GM21381 (cell line): ENCODE measurements around the gene SYT1.
A peak's percentile ranks its signal among the peaks of the same experiment; 100 is the strongest.

ENCODE experiments used
- ATAC-seq: cut with Tn5 transposase; IDR thresholded peaks from one replicate; pipeline ENCODE4 v1.9.1; 2021; ENCODE audit warnings: mild to moderate bottlenecking, moderate library complexity; ENCODE audit not compliant: unreplicated experiment

Gene SYT1

GRCh38 chr12:79053394-79053793, 188.8 kb downstream of the SYT1 start:
- no peak for ATAC-seq

GRCh38 chr12:79055926-79056674, 191.5 kb downstream of the SYT1 start:
- ATAC-seq = peak; percentile 38

- no peak for ATAC-seq
Observed at GRCh38 chr12:79056775-79057174, 192.2 kb downstream of the SYT1 start.

GRCh38 chr12:79057540-79057939, 193.0 kb downstream of the SYT1 start:
- ATAC-seq = peak; percentile 41

- ATAC-seq = no peak
Observed at GRCh38 chr12:79058342-79058741, 193.8 kb downstream of the SYT1 start.

GRCh38 chr12:79059557-79059956, 195.0 kb downstream of the SYT1 start:
- no peak for ATAC-seq

- no peak for ATAC-seq
Observed at GRCh38 chr12:79063258-79063657, 198.7 kb downstream of the SYT1 start.

GRCh38 chr12:79067977-79068376, 203.4 kb downstream of the SYT1 start:
- ATAC-seq = no peak

- peak; percentile 97 for ATAC-seq
Observed at GRCh38 chr12:79069009-79069408, 204.4 kb downstream of the SYT1 start.

- ATAC-seq = no peak
Observed at GRCh38 chr12:79071498-79071897, 206.9 kb downstream of the SYT1 start.

- ATAC-seq = no peak
Observed at GRCh38 chr12:79073506-79073905, 208.9 kb downstream of the SYT1 start.

GRCh38 chr12:79082595-79082994, 218.0 kb downstream of the SYT1 start:
- ATAC-seq = no peak

- ATAC-seq = no peak
Observed at GRCh38 chr12:79083181-79083580, 218.6 kb downstream of the SYT1 start.

- peak; percentile 79 for ATAC-seq
Observed at GRCh38 chr12:79085106-79085682, 220.6 kb downstream of the SYT1 start.

- no peak for ATAC-seq
Observed at GRCh38 chr12:79086541-79087296, 222.1 kb downstream of the SYT1 start.

GRCh38 chr12:79098530-79098929, 234.0 kb downstream of the SYT1 start:
- ATAC-seq = no peak

- ATAC-seq = no peak
Observed at GRCh38 chr12:79108962-79109361, 244.4 kb downstream of the SYT1 start.

- no peak for ATAC-seq
Observed at GRCh38 chr12:79114896-79115295, 250.3 kb downstream of the SYT1 start.

- peak; percentile 46 for ATAC-seq
Observed at GRCh38 chr12:79115743-79116142, 251.2 kb downstream of the SYT1 start.

GRCh38 chr12:79119796-79120195, 255.2 kb downstream of the SYT1 start:
- ATAC-seq = no peak

- peak; percentile 68 for ATAC-seq
Observed at GRCh38 chr12:79121486-79121885, 256.9 kb downstream of the SYT1 start.

- no peak for ATAC-seq
Observed at GRCh38 chr12:79124385-79124784, 259.8 kb downstream of the SYT1 start.
